Cerebellar nuclear complex (tissue), 1 donor: ENCODE data around the gene SLCO4C1.
"Not testable (repeated sequence)": the region's sequence is repeated elsewhere in the genome, so short reads cannot be mapped to it uniquely, and the experiment has no call there.

Experiments used
- DNase-seq, 2 experiments: peaks; one replicate each; lab custom pipeline; 2025; lab: John Stamatoyannopoulos, UW

Gene SLCO4C1, protein sequence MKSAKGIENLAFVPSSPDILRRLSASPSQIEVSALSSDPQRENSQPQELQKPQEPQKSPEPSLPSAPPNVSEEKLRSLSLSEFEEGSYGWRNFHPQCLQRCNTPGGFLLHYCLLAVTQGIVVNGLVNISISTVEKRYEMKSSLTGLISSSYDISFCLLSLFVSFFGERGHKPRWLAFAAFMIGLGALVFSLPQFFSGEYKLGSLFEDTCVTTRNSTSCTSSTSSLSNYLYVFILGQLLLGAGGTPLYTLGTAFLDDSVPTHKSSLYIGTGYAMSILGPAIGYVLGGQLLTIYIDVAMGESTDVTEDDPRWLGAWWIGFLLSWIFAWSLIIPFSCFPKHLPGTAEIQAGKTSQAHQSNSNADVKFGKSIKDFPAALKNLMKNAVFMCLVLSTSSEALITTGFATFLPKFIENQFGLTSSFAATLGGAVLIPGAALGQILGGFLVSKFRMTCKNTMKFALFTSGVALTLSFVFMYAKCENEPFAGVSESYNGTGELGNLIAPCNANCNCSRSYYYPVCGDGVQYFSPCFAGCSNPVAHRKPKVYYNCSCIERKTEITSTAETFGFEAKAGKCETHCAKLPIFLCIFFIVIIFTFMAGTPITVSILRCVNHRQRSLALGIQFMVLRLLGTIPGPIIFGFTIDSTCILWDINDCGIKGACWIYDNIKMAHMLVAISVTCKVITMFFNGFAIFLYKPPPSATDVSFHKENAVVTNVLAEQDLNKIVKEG

DNA sequence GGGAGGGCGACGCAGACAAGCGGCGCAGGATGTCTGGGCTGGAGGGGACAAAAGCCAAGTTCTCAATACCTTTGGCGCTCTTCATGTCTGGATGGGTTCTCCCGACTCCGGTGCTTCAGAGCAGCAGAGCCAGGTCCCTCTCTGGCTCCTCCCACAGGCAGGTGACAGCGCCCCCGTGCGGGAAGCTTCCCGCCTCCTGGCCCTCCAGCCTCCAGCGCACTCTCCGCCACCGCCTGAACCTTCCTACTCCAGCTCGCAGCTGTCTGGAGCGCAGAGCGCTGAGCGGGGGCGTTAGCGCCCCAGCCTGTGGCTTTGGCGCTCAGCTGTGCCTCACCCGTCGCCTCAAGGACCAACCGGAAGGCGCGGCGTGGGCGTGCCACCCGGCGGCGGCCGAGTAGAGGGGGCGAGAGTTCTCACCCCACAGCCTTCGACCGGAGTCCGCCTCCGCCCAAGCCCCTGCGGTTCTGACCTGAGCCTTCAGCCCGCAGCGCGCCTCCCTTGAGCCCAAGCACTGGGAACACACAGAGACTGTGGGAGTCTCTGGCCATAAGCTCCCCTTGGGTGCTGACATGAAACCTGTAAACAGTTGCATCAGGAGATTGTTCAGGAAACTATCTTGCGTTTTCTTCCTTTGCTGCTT, at the start of gene SLCO4C1:
SLCO4C1 (minus strand) TSS at position 107 of the 640 bp plus-strand sequence; CDS start at position 85, 22 bp downstream.
- DNase-seq, result no peak

DNA sequence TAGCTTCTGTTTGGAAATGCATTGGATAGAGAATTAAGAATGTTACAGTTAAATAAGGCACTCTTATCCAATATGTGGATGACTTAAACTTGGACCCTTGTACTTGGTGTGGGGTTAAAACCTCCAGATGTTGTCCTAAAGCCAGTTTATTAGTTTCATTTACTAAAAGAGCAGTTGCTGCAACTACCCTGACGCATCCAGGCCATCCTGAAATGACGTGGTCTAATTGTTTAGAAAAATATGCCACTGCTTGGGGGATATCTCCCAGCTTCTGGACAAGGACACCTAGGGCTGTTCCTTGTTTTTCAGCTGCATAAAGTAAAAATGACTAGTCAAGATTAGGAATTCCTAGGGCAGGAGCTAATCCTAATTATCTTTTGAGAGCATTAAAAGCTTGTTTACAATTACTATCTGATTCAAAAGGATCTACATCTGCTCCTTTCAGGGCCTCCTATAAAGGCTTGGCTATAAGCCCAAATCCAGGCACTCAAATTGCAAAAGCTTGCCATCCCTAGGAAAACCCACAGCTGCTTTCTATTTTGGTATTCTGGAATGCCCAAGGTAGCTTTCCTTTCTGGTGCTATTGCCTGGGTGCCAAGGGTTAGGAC, 45.7 kb upstream of the SLCO4C1 start:
- DNase-seq, result no peak

DNA sequence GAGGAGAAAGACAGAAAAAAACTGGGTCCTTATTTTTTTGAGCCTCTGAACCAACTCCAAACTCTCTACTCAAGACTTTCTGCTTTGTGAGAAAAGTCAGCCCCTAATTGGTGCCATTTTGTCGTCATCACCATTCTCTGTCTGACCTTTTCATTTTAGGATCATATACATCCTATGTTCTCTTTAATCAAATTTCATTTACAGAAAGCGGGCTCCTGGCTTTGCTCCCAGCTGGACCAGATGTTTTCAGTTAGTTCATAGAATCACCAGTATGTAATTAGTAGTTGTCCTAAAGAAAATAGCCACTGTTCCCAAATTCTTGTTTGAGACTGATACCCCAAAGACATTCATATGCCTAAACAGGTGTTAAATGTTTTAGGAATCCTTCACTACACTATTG, 28.6 kb upstream of the SLCO4C1 start:
- no peak for DNase-seq

DNA sequence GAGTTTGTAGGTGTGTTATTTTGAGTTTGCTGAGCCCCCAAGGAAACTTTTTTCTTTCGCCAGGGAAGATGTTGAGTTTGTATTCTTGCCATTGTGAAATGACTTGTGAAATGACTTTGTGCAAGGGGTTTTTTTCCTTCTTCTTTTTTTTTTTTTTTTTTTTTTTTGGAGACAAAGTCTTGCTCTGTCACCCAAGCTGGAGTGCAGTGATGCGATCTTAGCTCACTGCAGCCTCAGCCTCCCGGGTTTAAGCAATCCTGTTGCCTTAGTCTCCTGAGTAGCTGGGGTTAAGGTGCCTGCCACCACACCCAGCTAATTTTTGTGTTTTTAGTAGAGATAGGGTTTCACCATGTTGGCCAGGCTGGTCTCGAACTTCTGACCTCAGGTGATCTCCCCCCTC, 22.7 kb upstream of the SLCO4C1 start:
- not testable (repeated sequence) for DNase-seq

DNA sequence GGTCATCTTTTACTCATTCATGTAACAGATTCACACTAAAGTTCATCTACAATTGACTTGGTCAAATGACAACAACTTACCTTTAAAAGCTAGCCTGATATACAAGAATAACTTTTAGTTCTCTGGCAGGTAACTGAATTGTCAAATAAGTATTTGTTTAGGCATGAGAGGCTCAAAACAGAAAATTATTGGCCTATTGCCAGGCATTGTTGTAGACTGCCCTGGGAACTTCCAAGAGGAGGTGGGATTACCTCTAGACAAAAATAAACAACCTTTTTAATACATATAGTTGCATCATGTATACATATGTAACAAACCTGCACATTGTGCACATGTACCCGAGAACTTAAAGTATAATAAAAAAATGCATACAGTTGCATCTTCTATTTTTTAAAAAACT, 18.2 kb upstream of the SLCO4C1 start:
- no peak for DNase-seq

DNA sequence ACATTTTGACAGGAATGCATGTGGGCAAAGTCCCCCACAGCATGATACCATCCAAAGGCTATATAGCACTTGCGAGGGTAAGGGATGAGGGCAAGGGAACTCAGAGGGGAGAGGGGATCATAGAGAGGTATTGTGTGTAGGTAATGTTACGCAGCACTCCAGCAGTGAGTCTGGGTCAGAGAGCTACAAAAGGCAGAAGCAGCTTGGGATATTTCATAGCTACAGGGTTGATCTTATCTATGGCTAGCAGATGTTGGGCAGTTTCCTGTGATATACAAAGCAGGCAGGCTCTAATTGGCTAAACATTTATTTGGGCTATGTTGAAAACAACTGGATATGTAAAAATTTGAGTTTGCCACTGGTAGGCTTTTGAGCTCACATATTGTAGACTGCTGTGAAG, 17.8 kb upstream of the SLCO4C1 start:
- no peak for DNase-seq

DNA sequence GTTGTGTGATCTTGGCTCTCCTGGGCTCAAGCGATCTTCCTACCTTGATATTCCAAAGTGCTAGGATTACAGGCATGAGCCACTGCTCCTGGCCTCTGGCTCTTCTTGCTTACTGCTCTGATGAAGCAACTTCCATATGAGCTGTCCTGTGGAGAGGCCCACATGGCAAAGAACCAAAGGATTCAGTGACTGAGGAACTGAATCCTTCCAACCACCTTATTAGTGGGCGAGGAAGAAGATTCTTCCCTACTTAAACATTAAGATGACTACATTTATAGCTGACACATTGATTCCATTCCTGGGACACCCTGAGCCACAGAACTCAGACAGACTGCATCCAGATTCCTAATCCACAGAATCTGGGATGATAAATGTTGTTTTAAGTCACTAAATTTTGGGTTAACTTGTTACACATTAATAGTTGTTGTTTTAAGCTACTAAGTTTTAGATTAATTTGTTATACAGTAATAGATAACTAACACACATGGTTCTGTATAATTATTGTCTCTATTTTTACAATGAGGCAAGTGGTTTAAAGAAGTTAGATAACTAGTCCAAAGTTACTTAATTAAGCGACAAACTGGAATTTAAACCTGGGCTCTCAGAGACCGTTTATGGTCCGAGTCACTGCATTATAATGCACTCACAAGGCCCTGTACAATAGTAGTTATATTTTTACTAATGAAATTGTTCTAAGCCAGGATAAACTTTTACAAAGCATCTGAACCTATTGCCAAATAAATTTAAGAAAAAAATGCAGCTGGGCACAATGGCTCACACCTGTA, 16.7 kb upstream of the SLCO4C1 start:
- DNase-seq, result no peak

DNA sequence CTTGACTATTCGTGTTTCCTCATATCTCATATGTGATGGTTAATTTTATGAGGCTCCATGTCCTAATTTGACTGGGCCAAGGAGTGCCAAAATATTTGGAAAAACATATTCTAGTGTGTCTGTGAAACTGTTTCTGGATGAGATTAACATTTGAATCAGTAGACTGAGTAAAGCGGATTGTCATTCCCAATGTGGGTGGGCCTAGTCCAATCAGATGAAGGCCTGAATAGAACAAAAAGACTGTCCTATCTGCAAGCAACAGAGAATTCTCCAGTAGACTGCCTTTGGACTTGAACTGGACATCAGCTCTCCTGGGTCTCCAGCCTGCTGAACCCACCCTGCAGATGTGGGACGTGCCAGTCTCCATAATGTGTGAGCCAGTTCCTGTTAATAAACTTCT, 13.5 kb upstream of the SLCO4C1 start:
- DNase-seq, result no peak

DNA sequence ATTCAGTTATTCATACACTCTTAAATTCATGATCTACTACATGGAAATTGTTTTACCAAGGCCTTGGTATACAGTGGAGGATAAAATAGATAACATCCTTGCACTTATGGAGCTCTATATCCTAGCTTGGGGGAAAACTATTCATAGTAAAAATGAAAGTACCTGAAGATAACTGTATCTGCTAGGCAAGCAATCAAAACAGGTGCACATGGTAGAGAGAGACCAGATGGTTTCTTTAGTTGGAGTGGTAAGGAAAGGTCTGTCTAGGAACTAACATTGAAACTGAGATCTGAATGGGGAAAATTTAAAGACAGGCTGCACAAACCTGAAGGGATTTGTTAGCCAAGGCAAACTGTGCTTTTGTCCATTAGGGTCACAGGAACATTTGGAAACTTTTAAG, 11.1 kb upstream of the SLCO4C1 start:
- DNase-seq, result no peak

DNA sequence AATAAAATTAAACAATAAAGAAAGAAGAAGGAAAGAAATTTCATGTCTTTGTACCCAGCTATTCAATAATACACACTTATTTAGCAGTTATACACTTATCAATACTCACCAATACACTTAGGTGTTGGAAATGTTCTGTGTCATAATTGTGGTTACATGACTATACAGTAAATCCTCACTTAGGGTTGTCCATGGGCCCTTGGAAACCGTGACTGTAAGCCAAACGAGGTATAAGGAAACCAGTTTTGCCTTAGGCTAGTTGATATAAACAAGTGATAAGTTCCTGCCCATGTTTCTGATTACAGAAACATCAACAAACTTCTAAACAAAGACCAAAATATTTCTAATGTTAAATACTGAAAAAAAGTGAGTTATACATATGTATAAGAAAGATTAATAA, 10.0 kb upstream of the SLCO4C1 start:
- no peak for DNase-seq

DNA sequence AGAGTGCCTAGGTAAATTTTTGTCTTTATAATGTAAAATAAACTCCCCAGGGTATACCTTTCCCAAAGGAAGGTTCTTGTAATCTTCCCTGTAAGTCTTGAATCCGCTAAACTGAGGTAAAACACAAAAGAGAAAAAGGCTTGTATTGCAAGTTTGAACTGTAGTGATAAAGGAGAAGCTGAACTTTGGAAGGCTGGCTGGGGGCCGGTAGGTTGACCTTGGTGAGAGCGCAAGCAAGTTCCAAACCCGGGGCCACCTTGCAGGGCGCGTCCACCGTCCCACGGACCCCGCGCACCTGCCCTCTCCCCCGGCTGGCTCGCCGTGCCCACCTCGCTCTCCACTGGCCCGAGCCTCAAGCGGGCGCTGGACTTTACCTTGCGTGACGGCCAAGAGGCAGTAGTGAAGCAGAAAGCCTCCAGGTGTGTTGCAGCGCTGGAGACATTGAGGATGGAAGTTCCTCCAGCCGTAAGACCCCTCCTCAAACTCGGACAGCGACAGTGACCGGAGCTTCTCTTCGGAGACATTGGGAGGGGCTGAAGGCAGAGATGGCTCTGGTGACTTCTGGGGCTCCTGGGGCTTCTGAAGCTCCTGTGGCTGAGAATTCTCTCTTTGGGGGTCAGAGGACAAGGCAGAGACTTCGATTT, 428 bp downstream of the SLCO4C1 start:
- no peak for DNase-seq

DNA sequence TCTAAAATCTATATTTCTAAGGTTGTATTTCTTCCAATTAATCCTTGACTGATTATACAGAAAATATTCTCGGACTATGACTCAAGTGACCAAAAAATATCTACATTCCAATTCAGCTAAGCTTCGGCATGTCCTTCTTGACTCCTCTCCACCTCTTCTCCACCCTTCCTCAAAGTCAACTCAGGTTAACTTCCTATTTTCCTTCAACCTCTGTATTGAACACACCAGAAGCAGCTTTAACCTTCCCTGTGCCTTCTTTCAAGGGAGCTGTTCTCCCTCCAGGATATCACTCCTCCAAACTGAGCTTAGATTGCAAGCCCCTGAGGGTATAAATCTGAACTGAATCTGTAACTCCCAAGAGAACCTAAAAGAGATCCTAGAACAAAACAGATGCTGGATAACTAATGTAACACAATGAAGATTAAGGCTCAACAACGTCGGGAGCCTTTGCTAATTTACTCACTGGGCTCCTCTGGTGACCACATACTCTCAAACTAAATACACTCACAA, 1.1 kb downstream of the SLCO4C1 start:
- no peak for DNase-seq

DNA sequence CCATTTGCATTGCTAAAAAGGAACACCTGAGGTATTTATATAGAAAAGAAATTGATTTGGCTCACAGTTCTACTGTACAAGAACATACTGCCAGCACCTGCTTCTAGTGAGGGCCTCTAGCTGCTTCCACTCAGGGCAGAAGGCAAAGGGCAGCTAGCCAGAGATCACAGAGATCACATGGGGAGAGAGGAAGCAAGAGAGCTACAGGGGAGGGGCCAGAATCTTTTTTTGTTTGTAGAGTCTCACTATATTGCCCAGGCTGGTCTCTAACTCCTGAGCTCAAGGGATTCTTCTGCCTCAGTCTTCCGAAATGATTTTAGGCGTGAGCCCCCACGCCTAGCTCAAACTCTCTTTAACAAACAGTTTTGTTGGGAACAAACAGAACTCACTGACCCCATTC, 6.1 kb downstream of the SLCO4C1 start:
- no peak for DNase-seq

DNA sequence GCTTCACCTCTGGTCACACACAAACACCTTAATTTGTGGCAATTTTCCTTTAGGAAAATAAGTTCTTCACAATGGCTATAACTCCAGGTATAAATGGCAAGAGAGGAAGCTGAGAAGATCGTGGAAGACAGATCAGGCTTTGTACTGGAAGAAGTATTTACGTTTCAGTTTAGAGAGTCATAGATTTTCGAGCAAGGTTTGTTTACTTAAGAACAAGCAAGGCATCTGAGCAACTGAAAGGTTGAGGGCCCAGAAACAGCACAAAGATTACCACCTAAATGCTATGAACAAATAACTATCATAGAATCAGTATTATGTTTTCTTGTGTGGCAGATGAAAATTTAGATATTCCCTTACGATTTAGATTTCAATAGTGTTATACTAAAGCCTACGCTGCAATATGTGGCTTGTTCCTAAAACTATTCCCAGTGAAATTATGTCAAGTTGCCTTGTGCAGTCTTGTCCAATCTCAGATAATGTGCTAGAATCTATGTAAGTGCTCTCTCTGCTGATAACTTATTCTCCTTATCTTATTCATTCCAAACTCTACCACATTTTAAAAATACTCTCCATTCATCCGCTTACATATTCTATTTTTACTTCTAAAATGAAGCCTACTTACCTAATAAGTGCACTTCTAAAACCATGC, 6.7 kb downstream of the SLCO4C1 start:
- DNase-seq, result no peak

DNA sequence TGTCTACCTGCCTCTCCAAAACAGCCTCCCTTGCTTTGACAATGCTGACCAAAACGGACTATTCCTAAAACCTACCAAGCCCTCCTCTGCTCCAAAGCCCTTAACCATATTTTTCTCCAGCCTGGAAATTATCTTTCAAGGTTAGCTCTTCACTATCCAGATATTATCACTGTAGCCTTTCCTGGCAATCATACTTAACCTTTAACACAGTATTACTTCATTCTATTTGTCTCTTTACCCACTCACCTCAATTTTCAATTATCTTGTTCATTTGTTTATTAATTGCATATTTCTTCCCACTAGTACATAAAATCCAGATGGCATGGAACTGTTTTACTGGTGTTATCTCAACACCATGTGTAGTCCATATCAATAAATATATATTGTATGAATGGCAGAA, 7.5 kb downstream of the SLCO4C1 start:
- DNase-seq, result no peak

DNA sequence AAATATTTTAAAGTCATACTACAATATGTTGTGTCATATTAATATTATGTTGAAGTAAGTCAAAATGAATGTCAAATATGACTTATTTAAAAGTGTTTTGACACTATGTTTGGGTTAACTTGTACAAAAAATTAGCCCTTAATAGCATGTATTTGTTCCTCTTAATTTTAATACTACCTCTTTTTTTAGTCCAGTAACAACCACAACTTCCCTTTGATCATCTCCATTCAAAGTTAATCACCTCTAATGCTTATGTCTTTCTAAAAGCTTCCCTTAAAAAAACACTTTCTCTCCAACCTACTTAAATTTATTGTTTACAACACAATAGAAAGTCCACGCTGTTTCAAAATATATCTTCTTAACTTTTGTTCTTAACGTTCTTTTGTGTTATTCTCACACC, 9.6 kb downstream of the SLCO4C1 start:
- DNase-seq, result no peak

DNA sequence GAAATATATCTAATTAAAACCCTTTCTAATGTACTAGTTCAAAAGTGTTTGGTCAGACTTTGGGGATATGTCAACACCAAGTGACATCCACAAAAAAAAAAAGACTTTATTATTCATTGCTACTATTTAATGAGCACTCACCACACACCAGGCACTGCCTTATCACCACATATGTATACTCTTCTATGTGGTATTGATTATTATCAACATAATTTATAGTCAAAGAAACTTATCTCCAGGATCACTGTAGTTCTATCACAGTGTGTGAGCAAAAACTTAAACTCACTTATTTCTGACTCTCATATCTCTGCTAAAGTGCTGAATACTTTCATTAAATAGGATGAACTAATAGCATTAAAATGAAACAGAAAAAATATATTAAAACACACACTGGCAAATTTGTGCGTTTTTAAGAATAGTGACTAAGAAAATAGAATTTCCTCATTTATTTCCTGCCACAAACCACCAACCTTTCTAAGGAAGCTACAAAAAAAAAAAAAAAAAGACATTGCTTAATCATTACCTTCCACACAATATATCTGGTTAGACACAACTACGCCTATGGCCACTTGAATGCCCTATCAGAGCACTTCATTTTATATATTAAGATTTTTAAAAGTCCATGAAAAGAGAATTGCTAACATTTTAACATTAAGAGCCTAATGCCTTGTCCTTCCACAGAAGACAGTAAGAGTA, 12.8 kb downstream of the SLCO4C1 start:
- no peak for DNase-seq

DNA sequence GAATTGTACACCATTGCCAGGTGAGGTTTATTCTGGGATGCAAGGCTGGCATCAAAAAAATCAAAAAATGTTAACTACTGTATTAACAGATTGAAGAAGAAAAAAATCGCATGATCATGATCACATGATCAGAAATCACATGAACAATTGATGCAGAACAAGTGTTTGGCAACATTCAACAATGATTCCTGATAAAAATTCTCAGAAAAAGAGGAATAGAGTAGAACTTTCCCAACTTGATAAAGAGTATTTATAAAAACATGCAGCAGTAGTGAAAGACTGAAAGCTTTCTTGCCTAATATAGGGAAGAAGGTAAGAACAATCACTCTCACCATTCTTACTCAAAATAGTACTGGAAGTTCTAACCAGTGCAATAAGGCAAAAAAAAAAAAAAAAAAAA, 16.4 kb downstream of the SLCO4C1 start:
- DNase-seq, result no peak

DNA sequence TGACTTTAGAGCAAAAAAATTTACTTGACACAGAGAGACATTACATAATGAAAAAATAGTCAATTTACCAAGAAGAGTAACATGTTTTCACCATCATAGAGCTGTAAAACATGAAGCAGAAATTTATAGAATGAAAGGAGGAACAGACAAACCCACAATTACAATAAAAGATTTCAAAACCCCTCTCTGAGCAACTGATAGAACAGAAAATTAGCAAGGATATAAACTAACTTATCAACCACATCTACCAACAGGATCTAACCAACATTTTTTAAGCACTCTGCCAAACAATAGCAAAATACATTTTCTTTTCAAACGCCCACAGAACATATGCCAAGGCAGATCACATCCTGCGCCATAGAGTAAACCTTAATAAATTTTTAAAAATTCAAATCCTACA, 17.9 kb downstream of the SLCO4C1 start:
- no peak for DNase-seq

DNA sequence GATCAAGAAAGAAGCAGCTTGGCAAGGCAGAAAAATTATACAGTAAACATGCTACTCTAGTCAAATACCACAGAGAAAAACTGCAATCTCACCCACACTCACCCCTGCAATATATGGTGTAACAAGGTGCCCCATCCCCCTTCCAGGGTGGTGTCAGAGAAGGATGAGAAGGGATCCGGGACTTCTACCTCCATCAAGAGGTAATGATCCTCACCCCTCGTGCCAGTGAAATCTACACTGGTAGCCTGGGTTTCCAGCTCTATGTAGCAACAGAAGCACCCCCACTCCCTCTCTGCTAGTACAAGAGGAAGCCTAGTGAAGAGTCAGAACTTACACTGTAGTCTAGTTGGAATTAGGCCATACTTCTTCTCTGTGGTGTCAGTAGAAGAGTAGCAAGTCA, 18.9 kb downstream of the SLCO4C1 start:
- no peak for DNase-seq
